GM23338 (cell line): ENCODE results near the gene ACP3.

Source experiments
- CTCF ChIP-seq, 2 experiments: fragments of 200-600 bp in 1 of 2; sonication (generic) in 1 of 2; conservative IDR thresholded peaks; 2 replicates each; pipeline versions ENCODE4 v1.5.1 to v1.6.1; 2016 to 2017; ENCODE audit warnings: antibody characterized with exemption in 2 of 2, low read depth in 2 of 2, mild to moderate bottlenecking in 2 of 2, moderate library complexity in 1 of 2
- POLR2AphosphoS5 ChIP-seq: IDR thresholded peaks from 2 replicates; pipeline ENCODE4 v1.6.1; 2016; ENCODE audit warnings: antibody characterized with exemption, low read depth

- TF ChIP-seq CTCF (conservative IDR thresholded peaks at IDR 0.05; ENCODE audit: low read depth in 2 of 2): no peak
- no peak for TF ChIP-seq POLR2AphosphoS5
Observed at GRCh38 chr3:132283916-132284405, 33.2 kb upstream of the ACP3 start.
